Jurkat, Clone E6-1 (cell line): Measurements from ENCODE around the gene DCBLD1.

Source experiments
- DNase-seq: peaks from one replicate; pipeline ENCODE4 v3.0.0-alpha.2; 2011; ENCODE audit warnings: low read depth, low spot score
- H3K4me3 ChIP-seq: 2 replicates; pipeline ENCODE4 v1.5.1; 2011; ENCODE audit warnings: mild to moderate bottlenecking, low read length, control low read depth, moderate library complexity

The DCBLD1 gene

DNA sequence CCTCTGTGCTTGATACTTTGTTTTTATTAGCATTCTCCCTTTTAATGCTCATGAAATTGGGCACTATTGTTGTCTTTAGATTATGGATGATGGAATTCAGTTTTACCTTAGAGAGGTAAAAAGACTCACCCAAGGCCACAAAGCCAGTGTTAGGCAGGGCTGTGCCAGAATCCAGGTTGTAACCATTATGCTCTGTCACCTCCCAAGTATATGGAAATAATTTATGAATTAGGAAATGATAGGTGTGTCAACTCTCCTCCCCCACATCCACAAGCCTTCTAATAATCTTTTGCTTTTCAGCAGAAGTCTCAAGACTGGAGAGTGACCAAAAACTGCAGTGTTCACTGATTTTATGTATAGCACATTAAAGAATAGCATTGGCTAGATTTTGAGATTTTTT lies 13.0 kb downstream of the DCBLD1 start:
- no peak overlapping the region for H3K4me3 ChIP-seq
- DNase-seq: no peak

DNA sequence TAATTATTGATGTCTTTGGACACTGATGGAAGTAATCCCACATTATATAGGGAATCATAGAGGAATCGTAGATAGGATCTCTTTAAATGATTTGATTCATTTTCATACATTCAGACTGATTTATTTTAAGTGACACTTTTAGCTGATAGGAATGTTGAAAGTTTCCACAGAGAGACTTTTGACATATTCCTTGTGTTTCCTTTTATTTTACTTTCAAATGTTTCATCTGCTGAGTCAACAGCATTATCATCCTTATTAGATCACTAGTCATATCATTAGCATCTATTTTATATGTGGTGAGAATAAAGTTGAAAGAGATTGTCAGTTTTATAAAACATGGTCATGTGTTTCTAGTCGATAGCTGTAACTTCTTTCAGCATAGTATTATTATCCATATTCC lies 13.4 kb downstream of the DCBLD1 start:
- DNase-seq: no peak
- no peak overlapping the region for H3K4me3 ChIP-seq

DNA sequence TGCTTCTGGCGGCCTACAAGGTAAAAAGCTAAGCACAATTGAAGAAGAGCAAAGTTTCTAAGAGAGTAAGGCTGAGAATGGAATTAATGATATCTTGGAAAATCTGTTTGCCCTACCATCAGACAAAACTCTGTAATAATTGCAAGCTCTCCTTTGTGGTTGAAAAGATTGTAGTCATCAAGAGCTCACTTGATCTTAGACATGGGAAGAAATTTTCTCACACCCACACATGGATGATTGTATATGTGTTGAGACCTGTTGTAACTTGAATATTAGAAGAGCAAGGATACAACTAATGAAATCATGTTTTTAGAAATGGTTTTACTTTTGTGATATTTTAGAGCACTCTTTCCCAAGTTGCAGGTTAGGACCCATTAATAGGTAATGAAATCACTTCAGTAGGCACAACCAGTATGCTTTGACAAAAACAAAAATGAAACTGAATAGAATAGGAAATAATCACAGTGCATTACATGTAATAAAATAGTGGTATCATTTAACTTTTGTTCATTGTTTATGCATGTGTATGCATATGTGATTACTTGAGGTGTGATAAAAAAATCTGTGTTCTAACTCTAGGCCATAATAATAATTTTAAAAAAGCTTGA lies 14.0 kb downstream of the DCBLD1 start:
- DNase-seq: no peak
- no peak overlapping the region for H3K4me3 ChIP-seq

GRCh38 chr6:117497237-117497636 lies 14.8 kb downstream of the DCBLD1 start:
- no peak overlapping the region for H3K4me3 ChIP-seq
- no peak for DNase-seq

DNA sequence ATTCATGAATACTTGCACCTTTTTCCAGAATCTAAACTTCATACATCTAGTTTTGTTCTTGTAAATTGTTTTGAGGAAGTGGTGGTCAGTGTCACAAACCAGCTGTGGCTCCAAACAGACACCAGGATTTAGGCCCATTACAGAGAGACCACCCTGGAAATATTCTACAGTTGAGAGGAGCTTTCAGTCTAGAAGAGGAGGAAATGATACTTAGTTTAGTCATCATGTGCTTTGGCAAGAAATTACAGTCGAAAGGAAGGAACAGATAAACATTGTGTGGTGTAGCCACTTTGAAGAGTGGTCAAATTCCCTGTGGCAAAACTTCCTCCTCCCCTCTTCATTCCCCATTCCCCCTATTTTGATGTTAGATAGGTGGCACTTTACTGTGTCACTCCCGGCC lies 15.7 kb downstream of the DCBLD1 start:
- no peak overlapping the region for H3K4me3 ChIP-seq
- no peak for DNase-seq

DNA sequence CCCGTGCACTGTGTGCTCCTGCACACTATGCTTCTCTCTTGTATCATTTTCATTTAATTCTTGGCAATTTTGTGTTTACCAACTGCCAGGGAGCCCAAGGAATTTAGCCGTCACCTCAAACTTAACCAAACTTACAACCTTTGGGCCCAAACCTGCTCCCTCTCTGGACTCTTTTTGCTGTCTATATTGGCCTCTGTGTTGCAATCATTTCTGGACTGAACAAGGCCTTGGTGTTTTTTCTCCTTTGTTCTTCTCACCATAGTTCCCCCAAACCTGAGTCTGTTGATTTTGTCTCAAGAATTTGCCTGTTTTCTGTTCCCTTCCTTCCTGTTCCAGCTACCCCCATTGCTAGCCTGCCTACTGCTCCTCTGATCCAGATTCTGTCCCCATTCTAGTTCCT lies 19.2 kb downstream of the DCBLD1 start:
- no peak overlapping the region for H3K4me3 ChIP-seq
- no peak for DNase-seq

DNA sequence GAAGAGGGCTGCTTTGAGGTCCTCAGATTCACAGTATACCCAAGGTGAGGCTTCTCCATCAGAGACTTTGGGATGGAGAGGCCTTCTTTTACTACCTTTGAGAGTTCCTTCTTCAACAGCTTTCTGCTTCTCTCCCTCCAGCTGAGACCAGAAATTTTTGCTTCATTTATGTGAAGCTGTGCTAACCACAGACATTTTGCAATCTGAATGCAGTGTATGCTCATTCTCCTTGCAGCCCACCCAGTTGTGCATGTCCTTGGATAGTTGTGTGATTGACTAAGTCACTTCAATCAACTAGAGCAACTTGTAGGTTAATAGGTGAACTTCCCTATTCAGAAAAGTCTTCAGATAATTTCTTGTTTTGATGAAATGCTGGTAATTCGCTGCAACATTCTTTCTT lies 20.1 kb downstream of the DCBLD1 start:
- no peak for DNase-seq
- H3K4me3 ChIP-seq: no peak overlapping the region

- H3K4me3 ChIP-seq: no peak overlapping the region
- no peak for DNase-seq
These were observed 20.7 kb downstream of the DCBLD1 start for GRCh38 chr6:117503211-117503610.

DNA sequence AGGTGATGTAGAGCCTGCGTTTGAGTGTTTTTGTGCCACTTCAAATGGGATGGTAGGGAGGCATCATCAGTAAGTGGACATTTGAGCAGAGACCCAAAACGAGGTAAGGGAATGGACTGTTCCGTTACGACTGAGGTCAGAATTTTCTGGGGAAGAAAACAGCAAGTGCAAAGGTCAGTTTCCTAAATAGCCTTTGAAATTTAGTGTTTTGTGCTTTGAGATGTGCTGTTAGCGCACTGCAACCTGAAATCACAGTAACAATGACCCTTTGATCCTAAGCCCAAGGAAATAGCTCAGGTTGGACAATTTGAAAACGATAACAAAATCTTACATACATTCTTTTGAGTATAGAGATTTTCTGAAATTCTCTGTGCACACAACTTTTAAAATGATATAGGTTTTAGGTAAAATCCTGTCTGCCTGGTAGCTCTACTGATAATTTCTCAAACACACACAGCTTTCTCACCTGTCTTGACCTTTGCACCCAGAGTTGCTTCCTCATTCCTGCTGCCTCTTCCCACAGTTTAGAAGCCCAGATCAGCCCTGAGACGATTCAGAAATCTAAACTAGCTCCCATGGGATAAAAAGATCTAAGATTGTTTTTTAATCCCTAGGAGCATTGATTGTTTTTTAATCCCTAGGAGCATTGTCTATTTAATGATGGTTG lies 22.1 kb downstream of the DCBLD1 start:
- no peak for DNase-seq

GRCh38 chr6:117505311-117505710 lies 22.8 kb downstream of the DCBLD1 start:
- H3K4me3 ChIP-seq: no peak overlapping the region

More for the DNA sequence above, 22.1 kb downstream of the DCBLD1 start:
- H3K4me3 ChIP-seq: no peak overlapping the region

GRCh38 chr6:117506180-117506835 lies 23.8 kb downstream of the DCBLD1 start:
- no peak for DNase-seq
- no peak overlapping the region for H3K4me3 ChIP-seq

More at GRCh38 chr6:117505311-117505710, 22.8 kb downstream of the DCBLD1 start:
- no peak for DNase-seq

DNA sequence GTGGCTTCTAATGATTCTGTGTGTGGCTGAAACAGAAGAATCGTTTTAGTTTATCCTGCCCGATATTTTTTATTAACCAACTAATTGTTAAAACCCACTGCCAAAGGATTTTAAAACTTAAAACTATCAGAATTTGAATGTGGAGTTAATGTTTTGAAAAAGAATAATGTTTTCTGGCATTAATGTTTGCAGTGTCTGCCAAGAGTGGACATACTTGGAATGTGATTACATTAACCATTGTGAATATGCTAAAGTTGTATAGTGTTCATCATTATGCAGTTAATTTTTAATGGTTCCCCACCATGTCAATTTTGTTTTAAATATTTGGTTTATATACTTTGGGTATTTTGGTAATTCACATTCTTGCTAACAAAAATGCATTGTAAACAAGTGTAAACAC lies 24.4 kb downstream of the DCBLD1 start:
- H3K4me3 ChIP-seq: no peak overlapping the region
- no peak for DNase-seq

DNA sequence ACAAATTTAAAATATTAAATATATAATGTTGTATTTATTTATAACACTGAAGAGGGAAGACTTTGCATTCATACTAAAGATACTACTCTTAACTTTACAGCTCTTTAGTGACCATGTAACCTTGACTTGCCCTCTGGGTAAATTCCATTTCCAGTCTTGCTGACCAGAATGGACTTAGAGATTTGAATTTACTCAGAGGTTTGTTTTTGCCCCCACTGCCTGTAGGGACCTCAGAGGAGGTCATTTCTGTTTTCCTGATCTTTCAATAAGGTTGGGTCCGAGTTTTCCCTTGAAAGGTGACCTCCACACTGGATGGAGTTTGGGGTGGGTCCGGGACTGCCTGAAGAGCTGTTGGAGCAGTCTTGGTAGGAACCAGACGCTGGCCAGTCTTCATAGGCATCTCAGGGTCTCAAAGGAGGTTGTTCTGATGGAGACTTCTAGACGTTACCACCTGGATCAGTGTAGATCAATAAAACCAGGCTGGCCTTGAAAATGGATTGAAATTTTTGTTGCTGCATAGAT lies 26.0 kb downstream of the DCBLD1 start:
- DNase-seq: no peak
- no peak overlapping the region for H3K4me3 ChIP-seq

DNA sequence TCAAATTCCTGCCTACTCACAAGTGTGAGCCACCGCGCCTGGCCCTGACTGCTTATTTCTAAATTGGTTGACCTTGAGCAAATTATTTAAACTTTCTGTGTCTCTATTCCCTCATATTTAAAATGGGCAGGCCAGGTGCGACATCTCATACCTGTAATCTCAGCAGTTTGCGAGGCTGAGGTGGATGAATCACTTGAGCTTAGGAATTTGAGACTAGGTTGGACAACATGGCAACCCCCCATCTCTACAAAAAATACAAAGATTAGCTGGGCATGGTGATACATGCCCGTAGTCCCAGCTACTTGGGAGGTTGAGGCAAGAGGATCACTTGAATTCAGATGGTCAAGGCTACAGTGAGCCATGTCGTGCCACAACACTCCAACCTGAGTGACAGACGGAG lies 26.5 kb downstream of the DCBLD1 start:
- no peak for DNase-seq
- no peak overlapping the region for H3K4me3 ChIP-seq

DNA sequence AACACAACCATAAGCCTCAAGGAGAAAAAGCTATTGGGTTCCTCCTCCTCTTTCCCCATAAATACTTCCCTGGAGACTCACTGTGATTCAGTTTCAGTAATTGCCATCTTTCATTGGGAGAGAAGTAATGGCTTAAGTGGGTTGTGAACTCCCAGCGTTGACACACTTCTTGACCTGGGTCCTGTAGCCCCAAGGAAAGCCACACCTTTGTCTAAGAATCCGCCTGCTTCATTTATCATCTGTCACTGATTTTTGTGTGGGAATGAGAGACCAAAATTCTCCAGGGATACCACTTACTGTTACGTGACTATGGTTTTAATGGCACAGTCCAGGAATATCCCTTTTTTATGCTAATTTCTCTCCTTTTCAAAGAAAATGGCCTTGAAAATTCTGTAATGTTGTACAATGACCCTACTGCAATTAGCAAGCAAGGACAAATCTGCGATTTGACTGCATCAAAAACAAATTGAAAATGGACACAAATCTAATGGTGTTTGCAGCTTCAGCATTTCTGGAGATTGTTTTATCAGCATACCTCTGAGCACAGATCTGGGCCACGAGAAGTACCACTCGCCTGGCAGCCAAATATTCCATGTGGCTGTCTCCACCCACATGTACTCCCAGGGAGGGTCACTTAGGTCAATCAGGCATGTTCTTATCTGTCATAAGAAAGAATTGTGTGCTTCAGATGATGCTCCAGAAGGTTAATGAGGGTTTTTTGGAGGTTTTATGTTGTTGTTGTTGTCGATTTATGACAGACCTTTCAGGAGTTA lies 29.8 kb downstream of the DCBLD1 start:
- DNase-seq: no peak
- no peak overlapping the region for H3K4me3 ChIP-seq

DNA sequence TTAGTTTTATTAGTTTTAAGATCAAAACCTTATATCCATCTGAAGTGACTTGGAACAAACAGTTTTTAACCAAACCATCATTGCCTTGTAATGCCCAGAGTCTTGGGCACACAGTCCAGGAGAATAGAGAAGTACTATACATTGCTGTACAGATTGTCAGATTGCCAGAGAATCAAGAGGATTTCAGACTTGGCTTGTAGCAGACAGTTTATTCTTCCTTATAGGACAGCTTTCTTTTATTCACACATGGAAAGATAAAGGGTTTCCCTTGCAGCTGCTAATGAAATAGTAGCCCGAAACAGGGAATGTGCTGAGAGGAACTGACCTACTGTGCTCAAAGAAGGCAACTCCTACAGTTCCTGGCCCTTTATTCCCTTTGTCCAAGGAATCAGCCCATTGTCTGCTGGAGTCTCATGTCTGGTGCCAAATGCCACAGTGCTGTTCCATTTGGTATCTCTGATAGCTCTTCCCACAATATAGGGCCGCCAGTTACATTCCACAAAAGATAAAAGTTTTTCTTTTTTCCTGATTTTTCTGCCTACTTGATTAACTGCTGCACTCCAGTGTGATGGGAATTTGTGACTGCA lies 30.6 kb downstream of the DCBLD1 start:
- no peak for DNase-seq
- no peak overlapping the region for H3K4me3 ChIP-seq

- DNase-seq: no peak
- H3K4me3 ChIP-seq: no peak overlapping the region
These were observed 31.4 kb downstream of the DCBLD1 start for GRCh38 chr6:117513778-117514365.

- no peak for DNase-seq
- no peak overlapping the region for H3K4me3 ChIP-seq
These were observed 32.2 kb downstream of the DCBLD1 start for GRCh38 chr6:117514655-117515054.

DNA sequence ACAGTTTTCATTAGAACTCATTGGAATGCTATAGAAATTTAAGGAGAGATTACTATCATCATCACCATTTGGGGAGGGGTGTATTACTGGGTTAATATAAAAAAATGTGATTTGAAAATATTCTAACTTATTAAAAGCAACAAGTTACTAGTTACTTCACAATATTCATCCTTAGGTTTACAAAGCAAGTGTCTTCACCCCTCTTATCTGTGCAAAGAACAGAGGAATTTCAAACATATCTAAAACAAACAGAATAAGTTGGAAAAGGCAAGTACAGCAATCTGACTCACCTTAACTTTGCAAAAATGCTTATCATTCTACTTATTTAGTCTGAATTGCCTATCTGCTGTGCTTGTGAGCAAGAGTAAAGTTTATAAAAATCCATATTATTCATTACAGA lies 32.9 kb downstream of the DCBLD1 start:
- H3K4me3 ChIP-seq: no peak overlapping the region

More for the DNA sequence above, 32.9 kb downstream of the DCBLD1 start:
- no peak for DNase-seq
